Glomerular visceral epithelial cell (primary cell): ENCODE data around the gene NCLN.
"Not testable (repeated sequence)": the region's sequence is repeated elsewhere in the genome, so short reads cannot be mapped to it uniquely, and the experiment has no call there.

Experiments used
- DNase-seq: peaks from one replicate; pipeline ENCODE4 v3.0.0-alpha.2; 2016; ENCODE audit errors: extremely low spot score

Gene NCLN

GRCh38 chr19:3198901-3199700 lies 13.4 kb downstream of the NCLN start:
- DNase-seq = no peak

DNA sequence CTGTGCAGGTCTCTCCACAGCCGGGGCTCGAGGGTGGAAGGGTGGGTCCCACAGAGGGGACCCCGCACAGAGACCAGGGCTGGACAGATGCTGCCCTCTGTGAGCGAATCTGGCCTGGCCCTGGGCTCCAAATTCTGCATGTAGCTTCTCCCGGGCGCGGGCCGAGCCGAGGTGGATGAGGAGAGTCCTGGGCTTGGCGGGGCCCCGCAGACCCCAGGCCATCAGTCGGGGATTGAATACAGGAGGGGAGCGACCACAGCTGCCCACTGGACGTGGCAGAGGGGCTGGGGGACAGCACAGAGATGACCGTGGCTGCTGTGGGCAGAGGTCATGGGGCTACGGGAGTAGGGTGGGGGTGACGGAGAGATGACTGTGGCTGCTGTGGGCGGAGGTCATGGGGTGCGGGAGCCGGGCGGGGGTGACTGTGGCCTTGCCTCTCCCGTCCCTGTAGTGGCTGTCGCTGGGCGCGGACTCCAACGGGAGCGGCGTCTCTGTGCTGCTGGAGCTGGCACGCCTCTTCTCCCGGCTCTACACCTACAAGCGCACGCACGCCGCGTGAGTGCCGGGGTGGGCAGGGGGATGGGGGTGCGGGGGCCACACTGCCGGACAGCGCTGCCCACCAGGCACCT lies 15.5 kb downstream of the NCLN start:
- no peak for DNase-seq

DNA sequence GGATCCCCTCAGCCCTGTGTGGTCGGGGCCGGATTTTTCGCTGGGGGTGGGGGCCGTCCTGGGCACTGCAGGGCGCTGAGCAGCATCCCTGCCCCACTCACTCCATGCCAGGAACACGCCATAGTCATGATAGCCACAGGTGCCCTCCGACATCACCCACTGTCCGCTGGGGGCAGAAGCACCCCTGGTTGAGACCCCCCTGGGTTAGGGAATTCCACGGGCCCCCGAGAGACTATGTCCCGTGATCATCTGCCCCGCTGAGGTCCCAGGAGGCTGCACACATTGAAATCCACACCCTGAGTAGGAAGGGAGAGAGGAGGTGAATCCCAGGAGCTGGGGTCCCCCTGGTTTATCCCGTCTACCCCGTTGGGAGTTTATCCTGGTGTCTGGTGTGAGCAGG lies 16.2 kb downstream of the NCLN start:
- no peak for DNase-seq

DNA sequence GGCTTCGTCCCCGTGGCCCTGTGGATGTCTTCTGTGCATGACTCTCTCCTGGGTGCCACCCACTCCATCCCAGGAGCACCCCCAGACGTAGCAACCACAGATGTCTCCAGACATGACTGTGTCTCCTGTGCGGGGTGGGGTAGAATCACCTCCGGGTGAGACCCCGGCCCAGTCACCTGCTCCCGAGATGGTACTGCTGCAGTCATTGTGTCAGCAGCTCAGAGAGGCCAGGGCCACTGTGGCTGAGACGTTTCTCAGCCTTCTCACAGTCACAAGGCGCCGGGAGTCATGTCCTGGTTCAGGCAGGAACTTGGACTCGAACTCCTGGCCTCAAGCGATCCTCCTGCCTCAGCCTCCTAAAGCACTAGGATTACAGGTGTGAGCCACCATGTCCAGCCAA lies 16.6 kb downstream of the NCLN start:
- DNase-seq = no peak

DNA sequence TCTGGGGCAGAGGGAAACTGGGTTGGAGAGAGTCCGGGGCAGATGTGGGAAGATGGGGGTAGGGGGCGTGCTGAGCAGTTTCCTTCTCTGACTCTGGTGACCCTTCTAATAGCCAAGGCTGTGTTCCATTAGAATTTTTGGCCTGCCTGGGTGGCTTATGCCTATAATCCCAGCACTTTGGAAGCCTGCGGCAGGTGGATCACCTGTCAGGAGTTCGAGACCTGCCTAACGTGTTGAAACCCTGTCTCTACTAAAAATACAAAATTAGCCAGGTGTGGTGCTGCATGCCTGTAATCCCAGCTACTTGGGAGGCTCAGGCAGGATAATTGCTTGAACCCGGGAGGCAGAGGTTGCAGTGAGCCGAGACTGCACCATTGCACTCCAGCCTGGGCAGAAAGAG lies 17.2 kb downstream of the NCLN start:
- DNase-seq = not testable (repeated sequence)

GRCh38 chr19:3203805-3204645 lies 18.3 kb downstream of the NCLN start:
- DNase-seq = no peak

GRCh38 chr19:3204646-3205275 lies 19.0 kb downstream of the NCLN start:
- no peak for DNase-seq

GRCh38 chr19:3206216-3206953 lies 20.7 kb downstream of the NCLN start:
- DNase-seq = no peak

GRCh38 chr19:3207461-3208242 lies 21.9 kb downstream of the NCLN start:
- DNase-seq = no peak

GRCh38 chr19:3208317-3209207 lies 22.8 kb downstream of the NCLN start:
- no peak for DNase-seq

DNA sequence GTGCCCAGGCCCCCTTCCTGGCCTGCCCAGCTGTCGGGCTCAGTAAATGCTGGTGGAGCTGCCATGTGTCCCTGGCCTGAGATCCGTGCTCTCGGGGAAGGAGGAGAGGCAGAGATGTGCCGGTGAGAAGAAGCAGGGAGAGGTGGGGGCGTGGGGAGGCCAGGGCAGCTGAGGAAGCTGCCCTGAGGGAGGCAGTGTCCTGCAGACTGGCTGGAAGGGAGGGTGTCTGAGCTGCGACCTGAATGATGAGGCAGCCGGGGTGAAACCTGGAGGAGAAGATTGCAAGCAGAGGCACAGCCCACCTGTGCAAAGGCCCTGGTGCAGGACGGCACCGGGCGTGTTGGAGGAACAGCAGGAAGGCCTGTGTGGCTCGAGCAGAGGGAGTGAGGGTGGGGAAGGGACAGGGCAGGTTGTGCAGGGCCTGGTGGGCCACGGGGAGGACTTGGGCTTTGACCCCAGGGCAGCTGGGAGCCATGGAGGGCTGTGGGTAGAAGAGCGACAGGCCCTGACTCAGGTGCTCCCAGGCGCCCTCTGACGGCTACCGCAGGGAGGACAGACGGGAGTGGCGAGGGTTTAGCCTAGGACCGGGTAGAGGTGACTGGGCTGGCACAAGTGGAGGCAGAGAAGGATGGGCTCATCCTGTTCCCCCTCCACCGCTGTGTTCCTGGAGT lies 24.8 kb downstream of the NCLN start:
- DNase-seq = peak; percentile 47

- DNase-seq = no peak
Observed at GRCh38 chr19:3211191-3211590, 25.5 kb downstream of the NCLN start.

GRCh38 chr19:3213159-3213558 lies 27.4 kb downstream of the NCLN start:
- DNase-seq = no peak

GRCh38 chr19:3216874-3217273 lies 31.1 kb downstream of the NCLN start:
- DNase-seq = no peak

GRCh38 chr19:3220576-3220975 lies 34.8 kb downstream of the NCLN start:
- DNase-seq = no peak

DNA sequence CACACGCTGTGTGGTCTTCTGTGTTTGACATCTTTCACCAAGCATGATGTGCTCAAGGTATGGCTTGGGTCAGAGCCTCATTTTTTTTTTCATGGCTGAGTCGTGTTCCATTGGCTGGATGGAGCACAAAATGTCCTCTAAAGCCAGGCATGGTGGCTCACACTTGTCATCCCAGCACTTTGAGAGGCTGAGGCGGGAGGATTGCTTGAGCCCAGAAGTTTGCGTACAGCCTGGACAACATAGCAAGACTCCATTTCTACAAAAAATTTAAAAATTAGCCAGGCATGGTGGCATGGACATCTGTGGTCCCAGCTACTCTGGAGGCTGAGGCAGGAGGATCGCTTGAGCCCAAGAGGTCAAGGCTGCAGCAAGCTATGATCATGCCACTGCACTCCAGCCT lies 35.8 kb downstream of the NCLN start:
- DNase-seq = not testable (repeated sequence)

DNA sequence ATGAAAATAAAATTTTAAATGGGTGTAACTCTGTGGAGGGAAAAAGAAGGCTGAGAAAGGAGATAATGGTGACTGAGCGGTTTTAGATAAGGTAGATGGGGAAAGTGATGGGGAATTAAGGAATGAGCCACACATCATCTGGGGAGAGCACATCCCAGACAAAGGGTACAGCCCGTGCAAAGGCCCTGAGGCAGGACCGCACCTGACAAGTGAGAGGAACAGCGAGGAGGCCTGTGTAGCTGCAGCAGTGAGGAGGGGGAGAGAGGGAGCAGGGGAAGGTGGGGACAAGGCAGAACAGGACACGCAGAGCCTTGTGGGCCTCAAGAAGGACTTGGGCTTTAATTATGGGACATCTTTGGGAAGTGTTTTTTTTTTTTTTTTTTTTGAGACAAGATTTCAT lies 37.0 kb downstream of the NCLN start:
- DNase-seq = no peak

DNA sequence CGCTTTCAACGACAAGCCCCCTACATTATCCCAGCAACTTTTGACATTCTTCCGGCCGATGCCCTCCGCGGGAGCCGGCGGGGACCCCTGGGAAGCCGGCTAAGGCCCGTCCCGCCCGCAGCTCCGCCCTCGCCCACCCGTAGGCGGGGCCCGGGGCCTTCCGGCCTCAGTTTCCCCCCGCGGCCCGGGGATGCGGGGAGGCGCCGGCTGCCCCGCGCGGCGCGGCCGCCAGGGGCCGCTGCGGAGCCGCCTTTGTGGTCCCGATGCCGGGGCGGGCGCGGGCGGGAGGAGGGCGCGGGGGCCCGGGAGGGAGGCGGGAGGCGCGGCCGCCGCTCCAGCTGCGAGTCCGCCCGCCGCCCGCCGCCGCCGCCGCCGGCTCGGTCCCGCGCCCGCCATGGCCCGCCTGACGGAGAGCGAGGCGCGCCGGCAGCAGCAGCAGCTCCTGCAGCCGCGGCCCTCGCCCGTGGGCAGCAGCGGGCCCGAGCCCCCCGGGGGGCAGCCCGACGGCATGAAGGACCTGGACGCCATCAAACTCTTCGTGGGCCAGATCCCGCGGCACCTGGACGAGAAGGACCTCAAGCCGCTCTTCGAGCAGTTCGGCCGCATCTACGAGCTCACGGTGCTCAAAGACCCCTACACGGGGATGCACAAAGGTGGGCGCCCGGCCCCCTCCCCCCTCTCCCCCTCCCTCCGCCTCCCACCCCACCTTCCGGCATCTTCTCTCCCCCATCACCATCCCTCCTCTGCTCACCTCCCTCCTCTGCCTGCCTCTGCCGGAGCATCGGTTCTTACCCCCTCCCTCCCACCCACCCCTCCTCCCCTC lies 38.8 kb downstream of the NCLN start, which contains the start of gene CELF5:
CELF5 (plus strand) TSS at position 316 of the 823 bp plus-strand sequence; CDS start at position 395, 79 bp downstream.
- DNase-seq = peak; percentile 45
